ENCODE results near the gene PTPN1.

Gene PTPN1

GRCh38 chr20:50569864-50570836 lies 60.0 kb downstream of the PTPN1 start:
- TF ChIP-seq CTCF (conservative IDR thresholded peaks at IDR 0.05; ENCODE audit: low read length): peak; percentile 74
- TF ChIP-seq EZH2phosphoT487 (IDR thresholded peaks at IDR 0.05; ENCODE audit: borderline replicate concordance): no peak
- Histone ChIP-seq H3K9me2 (replicated peaks; ENCODE audit: low read depth, low read length) (no peaks in the 10 kb centered on the region), H3K79me2 (ENCODE audit: insufficient read depth, low read length) (peaks cover 7% of the 10 kb centered on the region; the same call in 1 of the 2 replicates), H3F3A (ENCODE audit: low read depth) (no peaks in the 10 kb centered on the region), H3K9me3 (ENCODE audit: insufficient read depth, low read depth, low read length) (no peaks in the 10 kb centered on the region), H4K20me1 (ENCODE audit: insufficient read depth, low read length, poor library complexity, severe bottlenecking) (no peaks in the 10 kb centered on the region), H3K4me2 (ENCODE audit: low read depth, low read length, poor library complexity, severe bottlenecking) (peak overlapping the region; percentile 60), H2AFZ (ENCODE audit: low read length) (no peak overlapping the region), H3K4me3 (ENCODE audit: low read length, poor library complexity, severe bottlenecking) (peak overlapping the region; percentile 52), H3K4me1 (ENCODE audit: insufficient read depth, low read length, poor library complexity, severe bottlenecking) (peaks cover 14% of the 10 kb centered on the region), H3K9ac (ENCODE audit: low read depth, low read length, poor library complexity, severe bottlenecking) (peak overlapping the region; percentile 34), H3K36me3 (ENCODE audit: insufficient read depth, low read length) (peaks cover 62% of the 10 kb centered on the region; the same call in 1 of the 2 replicates), H3K27me3 (ENCODE audit: insufficient read depth, low read length, poor library complexity, severe bottlenecking) (no peaks in the 10 kb centered on the region)

GRCh38 chr20:50571466-50571865 lies 61.3 kb downstream of the PTPN1 start:
- Histone ChIP-seq H3K36me3 (ENCODE audit: insufficient read depth, low read length) (peaks cover 59% of the 10 kb centered on the region; the same call in 1 of the 2 replicates), H3K27me3 (ENCODE audit: insufficient read depth, low read length, poor library complexity, severe bottlenecking) (no peaks in the 10 kb centered on the region), H3K4me3 (ENCODE audit: low read length, poor library complexity, severe bottlenecking) (no peak overlapping the region), H3K79me2 (ENCODE audit: insufficient read depth, low read length) (peaks cover 7% of the 10 kb centered on the region; the same call in 1 of the 2 replicates), H3K9me3 (ENCODE audit: insufficient read depth, low read depth, low read length) (no peaks in the 10 kb centered on the region), H3K4me2 (ENCODE audit: low read depth, low read length, poor library complexity, severe bottlenecking) (no peak overlapping the region), H3K9ac (ENCODE audit: low read depth, low read length, poor library complexity, severe bottlenecking) (no peak overlapping the region), H3K9me2 (replicated peaks; ENCODE audit: low read depth, low read length) (no peaks in the 10 kb centered on the region), H3F3A (ENCODE audit: low read depth) (no peaks in the 10 kb centered on the region), H2AFZ (ENCODE audit: low read length) (no peak overlapping the region), H4K20me1 (ENCODE audit: insufficient read depth, low read length, poor library complexity, severe bottlenecking) (no peaks in the 10 kb centered on the region), H3K4me1 (ENCODE audit: insufficient read depth, low read length, poor library complexity, severe bottlenecking) (peaks cover 14% of the 10 kb centered on the region)
- no peak for TF ChIP-seq EZH2phosphoT487 (IDR thresholded peaks at IDR 0.05; ENCODE audit: borderline replicate concordance)
- no peak for TF ChIP-seq CTCF (conservative IDR thresholded peaks at IDR 0.05; ENCODE audit: low read length)

DNA sequence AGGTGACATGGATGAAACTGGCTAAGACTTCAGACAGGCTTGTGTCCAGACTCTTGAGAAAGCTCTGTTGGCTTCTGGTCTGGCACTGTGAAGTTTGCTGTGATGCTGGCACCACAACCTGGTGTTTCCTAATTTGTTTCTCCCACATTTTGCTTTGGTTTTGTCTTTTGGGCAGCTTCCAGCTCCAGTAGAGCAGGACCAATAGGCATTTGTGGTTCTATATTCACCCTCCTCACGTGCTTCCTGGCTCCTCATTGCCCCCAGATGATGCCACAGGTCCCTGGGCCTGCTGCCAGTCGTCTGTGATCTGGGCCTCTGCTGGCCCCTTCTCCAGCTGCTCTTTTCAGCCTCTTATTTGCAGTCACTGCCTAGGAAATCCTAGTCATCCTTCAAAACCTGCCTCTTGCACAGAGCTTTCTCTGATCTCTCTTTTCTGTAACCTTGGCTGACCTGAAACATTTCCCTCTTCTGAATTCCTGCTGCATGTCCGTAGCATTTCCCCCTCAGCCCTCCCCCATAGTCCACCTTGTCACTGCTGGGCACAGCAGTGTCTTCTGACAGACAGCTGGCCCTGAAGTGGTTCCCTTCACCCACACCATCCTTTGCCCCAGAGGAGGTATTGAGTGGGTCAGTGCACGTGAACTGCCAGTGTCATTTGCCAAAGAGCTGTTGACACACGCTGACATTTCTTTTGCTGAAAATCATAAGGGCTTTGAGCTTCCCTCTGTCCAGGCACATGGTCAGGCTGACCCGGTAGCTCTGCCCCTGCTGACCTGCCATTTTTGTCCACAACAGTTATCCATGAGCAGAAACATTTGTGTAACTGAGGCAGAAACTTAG lies 63.0 kb downstream of the PTPN1 start:
- Histone ChIP-seq H3K9me3 (ENCODE audit: insufficient read depth, low read depth, low read length) (no peaks in the 10 kb centered on the region), H4K20me1 (ENCODE audit: insufficient read depth, low read length, poor library complexity, severe bottlenecking) (no peaks in the 10 kb centered on the region), H3K4me3 (ENCODE audit: low read length, poor library complexity, severe bottlenecking) (no peak overlapping the region), H3K4me1 (ENCODE audit: insufficient read depth, low read length, poor library complexity, severe bottlenecking) (peaks cover 14% of the 10 kb centered on the region), H3K4me2 (ENCODE audit: low read depth, low read length, poor library complexity, severe bottlenecking) (no peak overlapping the region), H3K9ac (ENCODE audit: low read depth, low read length, poor library complexity, severe bottlenecking) (no peak overlapping the region), H3K79me2 (ENCODE audit: insufficient read depth, low read length) (peaks cover 7% of the 10 kb centered on the region; the same call in 1 of the 2 replicates), H3K9me2 (replicated peaks; ENCODE audit: low read depth, low read length) (no peaks in the 10 kb centered on the region), H3K27me3 (ENCODE audit: insufficient read depth, low read length, poor library complexity, severe bottlenecking) (no peaks in the 10 kb centered on the region), H3K36me3 (ENCODE audit: insufficient read depth, low read length) (peaks cover 57% of the 10 kb centered on the region; the same call in 1 of the 2 replicates), H3F3A (ENCODE audit: low read depth) (no peaks in the 10 kb centered on the region), H2AFZ (ENCODE audit: low read length) (no peak overlapping the region)
- TF ChIP-seq CTCF (conservative IDR thresholded peaks at IDR 0.05; ENCODE audit: low read length) (no peak), EZH2phosphoT487 (IDR thresholded peaks at IDR 0.05; ENCODE audit: borderline replicate concordance) (no peak)
